Measurements from ENCODE around the gene DDX1.

The DDX1 gene

GRCh38 chr2:15667809-15668556 is 76.3 kb downstream of the DDX1 start:
- Histone ChIP-seq H3K27ac (peak overlapping the region; percentile 72), H3K9me3 (ENCODE audit: severe bottlenecking) (peaks cover 5% of the 10 kb centered on the region), H3K4me3 (ENCODE audit: low read depth, low read length) (peak overlapping the region; percentile 11), H3K36me3 (no peaks in the 10 kb centered on the region), H3K27me3 (ENCODE audit: insufficient read depth, low read depth, severe bottlenecking) (no peaks in the 10 kb centered on the region)
- no peak for DNase-seq
- TF ChIP-seq CTCF (IDR thresholded peaks at IDR 0.05; ENCODE audit: low read depth, low read length): no peak

- H3K4me3 ChIP-seq (ENCODE audit: low read depth, low read length): peak overlapping the region; percentile 11
- no peaks in the 10 kb centered on the region for H3K36me3 ChIP-seq
- DNase-seq: peak; percentile 88
Measured at GRCh38 chr2:15668611-15669305, 77.1 kb downstream of the DDX1 start.

GRCh38 chr2:15669375-15669910 is 77.8 kb downstream of the DDX1 start:
- no peak overlapping the region for H3K4me3 ChIP-seq (ENCODE audit: low read depth, low read length)
- peaks cover 5% of the 10 kb centered on the region for H3K9me3 ChIP-seq (ENCODE audit: severe bottlenecking)
- no peak for DNase-seq
- H3K27ac ChIP-seq: peak overlapping the region; percentile 72
- TF ChIP-seq CTCF (IDR thresholded peaks at IDR 0.05; ENCODE audit: low read depth, low read length): no peak
- H3K36me3 ChIP-seq: no peaks in the 10 kb centered on the region
- no peaks in the 10 kb centered on the region for H3K27me3 ChIP-seq (ENCODE audit: insufficient read depth, low read depth, severe bottlenecking)

More at GRCh38 chr2:15668611-15669305, 77.1 kb downstream of the DDX1 start:
- no peak for TF ChIP-seq CTCF (IDR thresholded peaks at IDR 0.05; ENCODE audit: low read depth, low read length)
- Histone ChIP-seq H3K9me3 (ENCODE audit: severe bottlenecking) (peaks cover 5% of the 10 kb centered on the region), H3K27ac (peak overlapping the region; percentile 72), H3K27me3 (ENCODE audit: insufficient read depth, low read depth, severe bottlenecking) (no peaks in the 10 kb centered on the region)

GRCh38 chr2:15670469-15670868 is 78.8 kb downstream of the DDX1 start:
- H3K9me3 ChIP-seq (ENCODE audit: severe bottlenecking): peaks cover 5% of the 10 kb centered on the region
- H3K27ac ChIP-seq: no peak overlapping the region
- no peak for TF ChIP-seq CTCF (IDR thresholded peaks at IDR 0.05; ENCODE audit: low read depth, low read length)
- H3K36me3 ChIP-seq: no peaks in the 10 kb centered on the region
- H3K27me3 ChIP-seq (ENCODE audit: insufficient read depth, low read depth, severe bottlenecking): no peaks in the 10 kb centered on the region
- H3K4me3 ChIP-seq (ENCODE audit: low read depth, low read length): no peak overlapping the region
- DNase-seq: no peak

GRCh38 chr2:15670981-15671380 is 79.3 kb downstream of the DDX1 start:
- Histone ChIP-seq H3K27me3 (ENCODE audit: insufficient read depth, low read depth, severe bottlenecking) (no peaks in the 10 kb centered on the region), H3K27ac (no peak overlapping the region), H3K4me3 (ENCODE audit: low read depth, low read length) (no peak overlapping the region), H3K36me3 (no peaks in the 10 kb centered on the region), H3K9me3 (ENCODE audit: severe bottlenecking) (peaks cover 5% of the 10 kb centered on the region)
- no peak for TF ChIP-seq CTCF (IDR thresholded peaks at IDR 0.05; ENCODE audit: low read depth, low read length)
- peak; percentile 5 for DNase-seq
